ENCODE measurements around the gene FGF4.

Gene FGF4

GRCh38 chr11:69775163-69775755 is at the start of gene FGF4:
FGF4 (minus strand) TSS chr11:69775341; CDS start chr11:69775084, 257 bp downstream.
- Mint-ChIP-seq H3K9me3 (no peaks in the 10 kb centered on the region), H3K27me3 (ENCODE audit: low read depth, poor library complexity) (peaks cover 84% of the 10 kb centered on the region), H3K27ac (no peak within 1 kb of the TSS), H3K4me1 (peaks cover 35% of the 10 kb centered on the region), H3K4me3 (peak within 1 kb of the TSS; percentile 73), H3K36me3 (ENCODE audit: low read depth) (no peaks in the 10 kb centered on the region)
- no peak for TF ChIP-seq CTCF (IDR thresholded peaks at IDR 0.05)
- DNase-seq, result peak; percentile 50

- TF ChIP-seq CTCF (IDR thresholded peaks at IDR 0.05), result no peak
- no peak overlapping the region for H3K27ac Mint-ChIP-seq
- H3K36me3 Mint-ChIP-seq (ENCODE audit: low read depth), result no peaks in the 10 kb centered on the region
- H3K4me3 Mint-ChIP-seq, result no peak overlapping the region
- peaks cover 50% of the 10 kb centered on the region for H3K27me3 Mint-ChIP-seq (ENCODE audit: low read depth, poor library complexity)
- no peak for DNase-seq
- no peaks in the 10 kb centered on the region for H3K9me3 Mint-ChIP-seq
- H3K4me1 Mint-ChIP-seq, result peaks cover 51% of the 10 kb centered on the region
Observed at GRCh38 chr11:69823641-69824265, 48.6 kb upstream of the FGF4 start.

GRCh38 chr11:69822676-69823494 is 47.7 kb upstream of the FGF4 start:
- H3K27ac Mint-ChIP-seq, result no peak overlapping the region
- H3K36me3 Mint-ChIP-seq (ENCODE audit: low read depth), result no peaks in the 10 kb centered on the region
- no peak for TF ChIP-seq CTCF (IDR thresholded peaks at IDR 0.05)
- H3K9me3 Mint-ChIP-seq, result no peaks in the 10 kb centered on the region
- no peak overlapping the region for H3K4me3 Mint-ChIP-seq
- H3K4me1 Mint-ChIP-seq, result peaks cover 42% of the 10 kb centered on the region
- H3K27me3 Mint-ChIP-seq (ENCODE audit: low read depth, poor library complexity), result peaks cover 55% of the 10 kb centered on the region
- no peak for DNase-seq

GRCh38 chr11:69821511-69822040 is 46.4 kb upstream of the FGF4 start:
- Mint-ChIP-seq H3K4me1 (peaks cover 34% of the 10 kb centered on the region), H3K36me3 (ENCODE audit: low read depth) (no peaks in the 10 kb centered on the region), H3K27me3 (ENCODE audit: low read depth, poor library complexity) (peaks cover 63% of the 10 kb centered on the region), H3K9me3 (no peaks in the 10 kb centered on the region), H3K4me3 (no peak overlapping the region), H3K27ac (no peak overlapping the region)
- TF ChIP-seq CTCF (IDR thresholded peaks at IDR 0.05), result no peak
- DNase-seq, result no peak

GRCh38 chr11:69820441-69820840 is 45.3 kb upstream of the FGF4 start:
- no peak overlapping the region for H3K27ac Mint-ChIP-seq
- TF ChIP-seq CTCF (IDR thresholded peaks at IDR 0.05), result no peak

More at GRCh38 chr11:69820441-69820840, 45.3 kb upstream of the FGF4 start:
- H3K9me3 Mint-ChIP-seq, result no peaks in the 10 kb centered on the region
- no peaks in the 10 kb centered on the region for H3K36me3 Mint-ChIP-seq (ENCODE audit: low read depth)
- H3K4me1 Mint-ChIP-seq, result peaks cover 24% of the 10 kb centered on the region
- no peak for DNase-seq
- H3K4me3 Mint-ChIP-seq, result no peak overlapping the region
- H3K27me3 Mint-ChIP-seq (ENCODE audit: low read depth, poor library complexity), result peaks cover 66% of the 10 kb centered on the region

Data from nephron progenitor cell (in vitro differentiated cells).